Measurements from ENCODE around the gene TMEM87A. TPM values are rescaled to one million over a fixed set of nuclear protein-coding genes. Genes with fewer than 3 reads are reported as not detected.
"Not testable (repeated sequence)": the region's sequence is repeated elsewhere in the genome, so short reads cannot be mapped to it uniquely, and the experiment has no call there.

Gene TMEM87A
- polyA plus RNA-seq, 2 of the 4 experiments (the other 2 are of a cell fraction): 30.3 to 49.8 TPM

GRCh38 chr15:42232606-42233005 is 40.6 kb downstream of the TMEM87A start:
- Histone ChIP-seq H3K4me3 (no peak overlapping the region), H3K9me3 (no peaks in the 10 kb centered on the region), H3K27ac (no peak overlapping the region), H3K4me1 (no peaks in the 10 kb centered on the region), H3K4me2 (no peak overlapping the region)
- 75% methylated on average over 5 of the region's 5 CpGs for WGBS (ENCODE audit: missing lambda C conversion rate)
- POLR2A ChIA-PET: no interaction called here
- no peak for DNase-seq (ENCODE audit: low read depth in 1 of 2, low spot score in 1 of 2)
- ATAC-seq: no peak
- CTCF ChIA-PET: no interaction called here
- no peak for FAIRE-seq
- TF ChIP-seq EP300 (IDR thresholded peaks at IDR 0.05) (no peak), TP53 (CRISPR knock-in tag; IDR thresholded peaks at IDR 0.05) (no peak), CTCF (IDR thresholded peaks at IDR 0.05) (no peak), TFCP2L1 (CRISPR knock-in tag; IDR thresholded peaks at IDR 0.05) (no peak), RCOR1 (IDR thresholded peaks at IDR 0.05; ENCODE audit: low read depth, low read length) (no peak), PBX3 (IDR thresholded peaks at IDR 0.05) (no peak), FOSB (CRISPR knock-in tag; IDR thresholded peaks at IDR 0.05) (no peak), RFX5 (IDR thresholded peaks at IDR 0.05) (no peak), GATA3 (IDR thresholded peaks at IDR 0.05; ENCODE audit: borderline replicate concordance) (no peak), POLR2A (IDR thresholded peaks at IDR 0.05; ENCODE audit: low read length) (no peak), ZFP36 (IDR thresholded peaks at IDR 0.05; ENCODE audit: borderline replicate concordance, partially characterized antibody) (no peak)

GRCh38 chr15:42231088-42231487 is 42.1 kb downstream of the TMEM87A start:
- ChIA-PET POLR2A (no interaction called here), CTCF (interaction anchor here (2.7 kb wide), 1 partner anchor 10 kb away, joined by 7 read pairs; no protein-coding TSS in a partner anchor)
- ATAC-seq (no peak), DNase-seq (ENCODE audit: low read depth in 1 of 2, low spot score in 1 of 2) (no peak), FAIRE-seq (no peak)
- Histone ChIP-seq H3K9me3 (no peaks in the 10 kb centered on the region), H3K27ac (no peak overlapping the region), H3K4me1 (no peaks in the 10 kb centered on the region), H3K4me2 (no peak overlapping the region), H3K4me3 (no peak overlapping the region)
- 97% methylated on average over 1 of the region's 1 CpG for WGBS (ENCODE audit: missing lambda C conversion rate)
- TF ChIP-seq HES2 (IDR thresholded peaks at IDR 0.05) (no peak), CHD4 (IDR thresholded peaks at IDR 0.05; ENCODE audit: borderline replicate concordance) (no peak), POLR2AphosphoS2 (conservative IDR thresholded peaks at IDR 0.05; ENCODE audit: low read length) (no peak), BCL3 (IDR thresholded peaks at IDR 0.05) (no peak), SREBF2 (IDR thresholded peaks at IDR 0.05) (no peak), ZSCAN20 (CRISPR knock-in tag; IDR thresholded peaks at IDR 0.05) (no peak)

- H3K4me3 ChIP-seq; H3K4me2 ChIP-seq; H3K27ac ChIP-seq; H3K4me1 ChIP-seq; ATAC-seq; FAIRE-seq; POLR2A ChIA-PET; DNase-seq (ENCODE audit: low read depth in 1 of 2, low spot score in 1 of 2); H3K9me3 ChIP-seq: not testable (repeated sequence)
- CTCF ChIA-PET: interaction anchor here (0.6 to 2.7 kb wide), 3 partner anchors 8 to 875 kb away, joined by 3 to 7 read pairs (median 5); no protein-coding TSS in a partner anchor
- WGBS (ENCODE audit: missing lambda C conversion rate): 98% methylated on average over 5 of the region's 5 CpGs
These were observed 44.3 kb downstream of the TMEM87A start for GRCh38 chr15:42228981-42229380.

- H3K9me3 ChIP-seq: no peaks in the 10 kb centered on the region
- no peak for FAIRE-seq
- ChIA-PET CTCF (interaction anchor here (0.6 to 0.9 kb wide), 3 partner anchors 14 to 81 kb away, joined by 3 read pairs; no protein-coding TSS in a partner anchor), POLR2A (no interaction called here)
- no peak for ATAC-seq
- H3K4me1 ChIP-seq: no peaks in the 10 kb centered on the region
- no peak overlapping the region for H3K27ac ChIP-seq
- WGBS (ENCODE audit: missing lambda C conversion rate): 65% methylated on average over 1 of the region's 1 CpG
- no peak overlapping the region for H3K4me2 ChIP-seq
- H3K4me3 ChIP-seq: no peak overlapping the region
- TF ChIP-seq BCL3 (IDR thresholded peaks at IDR 0.05) (no peak), SREBF2 (IDR thresholded peaks at IDR 0.05) (no peak), HES2 (IDR thresholded peaks at IDR 0.05) (no peak), E2F6 (IDR thresholded peaks at IDR 0.05; ENCODE audit: borderline replicate concordance, low read depth) (no peak), ZNF302 (CRISPR knock-in tag; IDR thresholded peaks at IDR 0.05) (no peak), CHD4 (IDR thresholded peaks at IDR 0.05; ENCODE audit: borderline replicate concordance) (no peak), HEYL (CRISPR knock-in tag; IDR thresholded peaks at IDR 0.05) (no peak)
- DNase-seq (ENCODE audit: low read depth in 1 of 2, low spot score in 1 of 2): no peak
These were observed 45.2 kb downstream of the TMEM87A start for GRCh38 chr15:42228036-42228435.

Measured in A549 (cell line).